HepG2 (cell line): ENCODE data around the gene TCFL5. TPM values are rescaled to one million over a fixed set of nuclear protein-coding genes. Genes with fewer than 3 reads are reported as not detected.

Experiments used
- CREM ChIP-seq, 2 experiments: sonication (generic) in 1 of 2; formaldehyde crosslinking in 1 of 2; IDR thresholded peaks; 2 replicates each; pipeline versions ENCODE4 v1.4.0 to v1.6.1; 2016 to 2020; ENCODE audit warnings: antibody characterized with exemption in 1 of 2, mild to moderate bottlenecking in 1 of 2, missing genetic modification reagents in 1 of 2
- DR1 ChIP-seq: sonication (generic); formaldehyde crosslinking; IDR thresholded peaks from 2 replicates; pipeline ENCODE4 v1.8.0; 2021; ENCODE audit warnings: mild to moderate bottlenecking, missing genetic modification reagents, inconsistent platforms
- EED ChIP-seq: sonication (generic); formaldehyde crosslinking; IDR thresholded peaks from 2 replicates; pipeline ENCODE4 v1.5.0; 2020; ENCODE audit warnings: mild to moderate bottlenecking, missing genetic modification reagents
- HOXA7 ChIP-seq: sonication (generic); formaldehyde crosslinking; IDR thresholded peaks from 2 replicates; pipeline ENCODE4 v1.8.1; 2022; ENCODE audit warnings: mild to moderate bottlenecking, missing genetic modification reagents, moderate library complexity
- KAT7 ChIP-seq: IDR thresholded peaks from 2 replicates; pipeline ENCODE4 v1.6.1; 2018; ENCODE audit warnings: borderline replicate concordance, missing compliant biosample characterization
- KDM5B ChIP-seq: sonication (generic); formaldehyde crosslinking; IDR thresholded peaks from 2 replicates; pipeline ENCODE4 v1.4.0; 2020; ENCODE audit warnings: missing genetic modification reagents, mild to moderate bottlenecking, borderline replicate concordance
- KMT2A ChIP-seq: sonication (generic); formaldehyde crosslinking; IDR thresholded peaks from 2 replicates; pipeline ENCODE4 v1.4.0; 2020; ENCODE audit warnings: missing genetic modification reagents
- MAX ChIP-seq: IDR thresholded peaks from 2 replicates; pipeline ENCODE4 v1.6.1; 2012; ENCODE audit warnings: inconsistent platforms
- NCOA2 ChIP-seq: sonication (generic); formaldehyde crosslinking; IDR thresholded peaks from 2 replicates; pipeline ENCODE4 v1.8.0; 2022; ENCODE audit warnings: inconsistent platforms
- NFKBIZ ChIP-seq: IDR thresholded peaks from 2 replicates; pipeline ENCODE4 v1.6.1; 2018; ENCODE audit warnings: missing genetic modification reagents, missing compliant biosample characterization
- RAD21 ChIP-seq: fragments of 450-650 bp; formaldehyde crosslinking; IDR thresholded peaks from 2 replicates; pipeline ENCODE4 v1.5.0; 2020; ENCODE audit warnings: mild to moderate bottlenecking
- RBM39 ChIP-seq: fragments of 200-400 bp; formaldehyde crosslinking; IDR thresholded peaks from one replicate; pipeline ENCODE4 v1.6.1; 2018; ENCODE audit warnings: antibody characterized with exemption, mild to moderate bottlenecking, low read depth, low read length; ENCODE audit not compliant: poor library complexity, severe bottlenecking
- THAP7 ChIP-seq: sonication (generic); formaldehyde crosslinking; IDR thresholded peaks from 2 replicates; pipeline ENCODE4 v1.8.1; 2023; ENCODE audit warnings: mild to moderate bottlenecking, missing genetic modification reagents
- ZBTB3 ChIP-seq: sonication (generic); formaldehyde crosslinking; IDR thresholded peaks from 2 replicates; pipeline ENCODE4 v1.4.0; 2020; ENCODE audit warnings: low read depth, mild to moderate bottlenecking, moderate library complexity, missing genetic modification reagents, borderline replicate concordance
- ZFP37 ChIP-seq: sonication (generic); formaldehyde crosslinking; IDR thresholded peaks from 2 replicates; pipeline ENCODE4 v1.4.0; 2020; ENCODE audit warnings: missing genetic modification reagents, borderline replicate concordance
- ZKSCAN1 ChIP-seq: fragments of 150-350 bp; IDR thresholded peaks from 2 replicates; pipeline ENCODE4 v1.6.1; 2014; ENCODE audit warnings: low read length
- ZMAT3 ChIP-seq: sonication (generic); formaldehyde crosslinking; conservative IDR thresholded peaks from 2 replicates; pipeline ENCODE4 v1.7.0; 2021; ENCODE audit warnings: missing genetic modification reagents
- ZNF138 ChIP-seq: sonication (generic); formaldehyde crosslinking; IDR thresholded peaks from 2 replicates; pipeline ENCODE4 v1.5.0; 2020; ENCODE audit warnings: mild to moderate bottlenecking, low read depth, missing genetic modification reagents
- ZNF260 ChIP-seq: sonication (generic); formaldehyde crosslinking; IDR thresholded peaks from 2 replicates; pipeline ENCODE4 v1.4.0; 2020; ENCODE audit warnings: missing genetic modification reagents, low read depth, mild to moderate bottlenecking, borderline replicate concordance
- ZNF296 ChIP-seq: sonication (generic); formaldehyde crosslinking; conservative IDR thresholded peaks from 2 replicates; pipeline ENCODE4 v1.5.0; 2020; ENCODE audit warnings: mild to moderate bottlenecking, missing genetic modification reagents
- ZNF563 ChIP-seq: sonication (generic); formaldehyde crosslinking; IDR thresholded peaks from 2 replicates; pipeline ENCODE4 v1.8.0; 2022; ENCODE audit warnings: mild to moderate bottlenecking, moderate library complexity, missing genetic modification reagents
- ZNF746 ChIP-seq: sonication (generic); formaldehyde crosslinking; IDR thresholded peaks from 2 replicates; pipeline ENCODE4 v1.8.0; 2022; ENCODE audit warnings: mild to moderate bottlenecking, missing genetic modification reagents
- ZSCAN21 ChIP-seq: sonication (generic); formaldehyde crosslinking; IDR thresholded peaks from 2 replicates; pipeline ENCODE4 v1.8.0; 2022; ENCODE audit warnings: mild to moderate bottlenecking, missing genetic modification reagents, moderate library complexity, borderline replicate concordance
- ZSCAN29 ChIP-seq: sonication (generic); formaldehyde crosslinking; conservative IDR thresholded peaks from 2 replicates; pipeline ENCODE4 v1.4.0; 2020; ENCODE audit warnings: mild to moderate bottlenecking, missing genetic modification reagents
- polyA plus RNA-seq, 8 experiments: library from polyadenylated mRNA; depleted of rRNA in 3 of 8; stranded (reverse) in 7 of 8; unstranded in 1 of 8; fragments of >200 nt; fragmentation: Illumina TruSeq in 4 of 8; extraction: Trizol in 4 of 8; gene quantifications; 2 replicates each; pipeline versions ENCODE4 v1.2.1 to v1.2.3, GENCODE V29; 2011 to 2016; ENCODE audit warnings: low read depth in 4 of 8, missing spikeins in 1 of 8, mixed read lengths in 1 of 8; ENCODE audit not compliant: insufficient read depth in 1 of 8
- total RNA-seq, 5 experiments: library from RNA; depleted of rRNA; stranded (reverse); fragments of >200 nt; fragmentation: Illumina TruSeq; extraction: Trizol; gene quantifications; 2 replicates each; pipeline ENCODE4 v1.2.3, GENCODE V29; 2016; ENCODE audit warnings: low read depth in 1 of 5
- TF ChIP-seq, protein P1 (sequence below): sonication (generic); formaldehyde crosslinking; IDR thresholded peaks from 2 replicates; pipeline ENCODE4 v1.4.0; 2020; ENCODE audit warnings: missing genetic modification reagents, borderline replicate concordance

The TCFL5 gene
- total and polyA plus RNA-seq, 2 of the 13 experiments (the other 11 are each of a cell fraction or from before 2014, with no cell fraction given): 14.8 to 20.0 TPM

GRCh38 chr20:62816884-62817873, 44.4 kb downstream of the TCFL5 start, which contains the start of gene COL9A3 (continued):
- TF ChIP-seq, protein P1, sequence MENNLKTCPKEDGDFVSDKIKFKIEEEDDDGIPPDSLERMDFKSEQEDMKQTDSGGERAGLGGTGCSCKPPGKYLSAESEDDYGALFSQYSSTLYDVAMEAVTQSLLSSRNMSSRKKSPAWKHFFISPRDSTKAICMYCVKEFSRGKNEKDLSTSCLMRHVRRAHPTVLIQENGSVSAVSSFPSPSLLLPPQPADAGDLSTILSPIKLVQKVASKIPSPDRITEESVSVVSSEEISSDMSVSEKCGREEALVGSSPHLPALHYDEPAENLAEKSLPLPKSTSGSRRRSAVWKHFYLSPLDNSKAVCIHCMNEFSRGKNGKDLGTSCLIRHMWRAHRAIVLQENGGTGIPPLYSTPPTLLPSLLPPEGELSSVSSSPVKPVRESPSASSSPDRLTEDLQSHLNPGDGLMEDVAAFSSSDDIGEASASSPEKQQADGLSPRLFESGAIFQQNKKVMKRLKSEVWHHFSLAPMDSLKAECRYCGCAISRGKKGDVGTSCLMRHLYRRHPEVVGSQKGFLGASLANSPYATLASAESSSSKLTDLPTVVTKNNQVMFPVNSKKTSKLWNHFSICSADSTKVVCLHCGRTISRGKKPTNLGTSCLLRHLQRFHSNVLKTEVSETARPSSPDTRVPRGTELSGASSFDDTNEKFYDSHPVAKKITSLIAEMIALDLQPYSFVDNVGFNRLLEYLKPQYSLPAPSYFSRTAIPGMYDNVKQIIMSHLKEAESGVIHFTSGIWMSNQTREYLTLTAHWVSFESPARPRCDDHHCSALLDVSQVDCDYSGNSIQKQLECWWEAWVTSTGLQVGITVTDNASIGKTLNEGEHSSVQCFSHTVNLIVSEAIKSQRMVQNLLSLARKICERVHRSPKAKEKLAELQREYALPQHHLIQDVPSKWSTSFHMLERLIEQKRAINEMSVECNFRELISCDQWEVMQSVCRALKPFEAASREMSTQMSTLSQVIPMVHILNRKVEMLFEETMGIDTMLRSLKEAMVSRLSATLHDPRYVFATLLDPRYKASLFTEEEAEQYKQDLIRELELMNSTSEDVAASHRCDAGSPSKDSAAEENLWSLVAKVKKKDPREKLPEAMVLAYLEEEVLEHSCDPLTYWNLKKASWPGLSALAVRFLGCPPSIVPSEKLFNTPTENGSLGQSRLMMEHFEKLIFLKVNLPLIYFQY: 0 out of 2 replicates have a peak, but pooled peaks have one; percentile 33
- TF ChIP-seq ZNF563 (CRISPR knock-in tag) (0 out of 2 replicates have a peak, but pooled peaks have one; percentile 71), ZNF260 (CRISPR knock-in tag) (no peak), ZNF746 (0 out of 2 replicates have a peak, but pooled peaks have one; percentile 40), RBM39 (no peak), CREM (IDR thresholded peaks at IDR 0.05) (no peak), CREM (CRISPR knock-in tag; IDR thresholded peaks at IDR 0.05) (no peak), KAT7 (CRISPR knock-in tag) (no peak), HOXA7 (no peak), THAP7 (no peak), ZMAT3 (CRISPR knock-in tag) (no peak), RAD21 (peak; percentile 38; the same call in 1 of the 2 replicates), ZKSCAN1 (no peak), NCOA2 (peak; percentile 33; the same call in 1 of the 2 replicates), ZSCAN21 (CRISPR knock-in tag) (peak; percentile 32; the same call in 1 of the 2 replicates), DR1 (CRISPR knock-in tag) (no peak; the same call in 1 of the 2 replicates), MAX (peak; percentile 50), ZNF296 (CRISPR knock-in tag) (0 out of 2 replicates have a peak, but pooled peaks have one; percentile 35), EED (CRISPR knock-in tag) (peak; percentile 62; the same call in 1 of the 2 replicates), ZFP37 (CRISPR knock-in tag) (no peak), ZNF138 (CRISPR knock-in tag) (0 out of 2 replicates have a peak, but pooled peaks have one; percentile 61), ZBTB3 (CRISPR knock-in tag) (no peak), KMT2A (CRISPR knock-in tag) (no peak), KDM5B (CRISPR knock-in tag) (no peak), NFKBIZ (CRISPR knock-in tag) (no peak), ZSCAN29 (CRISPR knock-in tag) (no peak)
